Bronchial epithelial cell (primary cell): ENCODE results near the gene HSD17B11. TPM values are rescaled to one million over a fixed set of nuclear protein-coding genes. Genes with fewer than 3 reads are reported as not detected.

Source experiments
- DNase-seq: peaks from one replicate; pipeline ENCODE4 v3.0.0-alpha.2; 2010; ENCODE audit warnings: low read depth
- FAIRE-seq: peaks from 2 replicates; lab custom pipeline; 2011; peaks lifted over from hg19 to GRCh38; lab: Jason Lieb, UNC
- H3K27me3 ChIP-seq: 2 replicates; pipeline ENCODE4 v1.5.1; 2011; ENCODE audit warnings: low read length; ENCODE audit not compliant: control insufficient read depth, insufficient read depth
- H3K36me3 ChIP-seq: 2 replicates; pipeline ENCODE4 v1.5.1; 2011; ENCODE audit warnings: low read length; ENCODE audit not compliant: control insufficient read depth, insufficient read depth
- H3K4me3 ChIP-seq: 2 replicates; pipeline ENCODE4 v1.5.1; 2011; ENCODE audit warnings: mild to moderate bottlenecking, low read depth, low read length, control low read depth
- total RNA-seq: library from RNA; depleted of rRNA; stranded (reverse); fragments of >200 nt; gene quantifications from 2 replicates; pipeline ENCODE4 v1.2.1, GENCODE V29; 2014
- TF ChIP-seq, protein P1 (sequence below): IDR thresholded peaks from 2 replicates; pipeline ENCODE4 v1.5.1; 2011; ENCODE audit warnings: mild to moderate bottlenecking, moderate library complexity, low read length, control low read depth, inconsistent platforms; ENCODE audit not compliant: insufficient read depth, severe bottlenecking

The HSD17B11 gene
- total RNA-seq, 1 donor from 2014 or later: 1.8 TPM

DNA sequence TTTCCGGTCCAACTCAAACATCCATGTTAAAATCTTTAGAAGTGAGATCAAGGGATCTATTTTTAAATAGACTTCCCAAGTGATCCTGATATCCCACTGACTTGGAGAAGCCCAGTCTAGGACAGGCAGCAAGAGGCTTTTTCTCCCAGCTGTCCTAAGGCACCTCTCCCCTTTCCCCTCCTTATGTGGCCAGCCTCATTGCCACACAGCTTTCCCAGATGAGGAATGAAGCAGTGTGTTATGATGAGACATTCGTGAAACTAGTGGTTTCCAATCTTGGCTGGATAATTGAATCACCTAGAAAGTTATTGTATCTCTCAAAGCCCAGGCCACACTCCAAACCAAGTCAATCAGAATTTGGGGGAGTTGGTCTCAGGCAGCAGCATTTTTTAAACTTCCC is 51.5 kb downstream of the HSD17B11 start:
- no peaks in the 10 kb centered on the region for H3K27me3 ChIP-seq
- TF ChIP-seq, protein P1, sequence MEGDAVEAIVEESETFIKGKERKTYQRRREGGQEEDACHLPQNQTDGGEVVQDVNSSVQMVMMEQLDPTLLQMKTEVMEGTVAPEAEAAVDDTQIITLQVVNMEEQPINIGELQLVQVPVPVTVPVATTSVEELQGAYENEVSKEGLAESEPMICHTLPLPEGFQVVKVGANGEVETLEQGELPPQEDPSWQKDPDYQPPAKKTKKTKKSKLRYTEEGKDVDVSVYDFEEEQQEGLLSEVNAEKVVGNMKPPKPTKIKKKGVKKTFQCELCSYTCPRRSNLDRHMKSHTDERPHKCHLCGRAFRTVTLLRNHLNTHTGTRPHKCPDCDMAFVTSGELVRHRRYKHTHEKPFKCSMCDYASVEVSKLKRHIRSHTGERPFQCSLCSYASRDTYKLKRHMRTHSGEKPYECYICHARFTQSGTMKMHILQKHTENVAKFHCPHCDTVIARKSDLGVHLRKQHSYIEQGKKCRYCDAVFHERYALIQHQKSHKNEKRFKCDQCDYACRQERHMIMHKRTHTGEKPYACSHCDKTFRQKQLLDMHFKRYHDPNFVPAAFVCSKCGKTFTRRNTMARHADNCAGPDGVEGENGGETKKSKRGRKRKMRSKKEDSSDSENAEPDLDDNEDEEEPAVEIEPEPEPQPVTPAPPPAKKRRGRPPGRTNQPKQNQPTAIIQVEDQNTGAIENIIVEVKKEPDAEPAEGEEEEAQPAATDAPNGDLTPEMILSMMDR: no peak
- no peak for DNase-seq
- FAIRE-seq: no peak
- H3K4me3 ChIP-seq: no peak overlapping the region
- no peaks in the 10 kb centered on the region for H3K36me3 ChIP-seq

- H3K27me3 ChIP-seq: no peaks in the 10 kb centered on the region
- TF ChIP-seq, protein P1: no peak
- no peak overlapping the region for H3K4me3 ChIP-seq
- FAIRE-seq: no peak
- DNase-seq: no peak
- no peaks in the 10 kb centered on the region for H3K36me3 ChIP-seq
Observed at GRCh38 chr4:87337361-87337760, 53.6 kb downstream of the HSD17B11 start.

DNA sequence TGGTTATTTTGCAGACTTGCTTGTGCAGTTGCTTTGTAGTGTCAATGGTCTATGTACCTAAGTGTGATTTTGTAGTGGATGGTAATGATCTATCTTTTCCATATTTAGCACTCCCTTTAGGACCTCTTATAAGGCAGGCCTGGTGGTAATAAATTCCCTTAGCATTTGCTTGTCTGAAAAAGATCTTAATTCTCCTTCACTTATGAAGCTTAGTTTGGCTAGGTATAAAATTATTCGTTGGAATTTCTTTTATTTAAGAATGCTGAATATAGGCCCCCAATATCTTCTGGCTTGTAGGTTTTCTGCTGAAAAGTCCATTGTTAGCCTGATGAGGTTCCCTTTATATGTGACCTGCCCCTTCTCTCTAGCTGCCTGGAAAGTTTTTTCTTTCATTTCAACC is 57.7 kb downstream of the HSD17B11 start:
- H3K4me3 ChIP-seq: no peak overlapping the region
- H3K36me3 ChIP-seq: no peaks in the 10 kb centered on the region
- TF ChIP-seq, protein P1: no peak
- FAIRE-seq (no peak), DNase-seq (no peak)
- no peaks in the 10 kb centered on the region for H3K27me3 ChIP-seq

DNA sequence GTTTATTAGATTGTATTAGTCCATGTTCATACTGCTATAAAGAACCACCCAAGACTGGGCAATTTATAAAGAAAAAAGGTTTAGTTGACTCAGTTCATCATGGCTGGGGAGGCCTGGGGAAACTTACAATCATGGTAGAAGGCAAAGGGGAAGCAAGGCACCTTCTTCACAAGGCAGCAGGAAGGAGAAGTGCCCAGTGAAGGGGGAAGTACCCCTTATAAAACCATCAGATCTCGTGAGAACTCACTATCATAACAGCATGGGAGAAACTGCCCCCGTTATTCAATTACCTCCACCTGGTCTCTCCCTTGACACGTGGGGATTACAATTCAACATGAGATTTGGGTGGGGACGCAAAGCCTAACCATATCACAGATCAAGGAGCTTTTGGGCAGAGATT is 60.2 kb downstream of the HSD17B11 start:
- no peaks in the 10 kb centered on the region for H3K27me3 ChIP-seq
- no peak overlapping the region for H3K4me3 ChIP-seq

GRCh38 chr4:87327136-87327535 is 63.9 kb downstream of the HSD17B11 start:
- DNase-seq (no peak), FAIRE-seq (no peak)
- Histone ChIP-seq H3K27me3 (no peaks in the 10 kb centered on the region), H3K4me3 (no peak overlapping the region), H3K36me3 (no peaks in the 10 kb centered on the region)
- TF ChIP-seq, protein P1: no peak

More for the DNA sequence above, 60.2 kb downstream of the HSD17B11 start:
- DNase-seq: no peak
- TF ChIP-seq, protein P1: no peak
- no peaks in the 10 kb centered on the region for H3K36me3 ChIP-seq
- no peak for FAIRE-seq

- TF ChIP-seq, protein P1: no peak
- FAIRE-seq: no peak
- Histone ChIP-seq H3K27me3 (no peaks in the 10 kb centered on the region), H3K4me3 (no peak overlapping the region), H3K36me3 (no peaks in the 10 kb centered on the region)
- DNase-seq: no peak
Observed at GRCh38 chr4:87326460-87326859, 64.5 kb downstream of the HSD17B11 start.
